ENCODE measurements around the gene TCF15. TPM values are rescaled to one million over a fixed set of nuclear protein-coding genes. Genes with fewer than 3 reads are reported as not detected.

Gene TCF15, protein sequence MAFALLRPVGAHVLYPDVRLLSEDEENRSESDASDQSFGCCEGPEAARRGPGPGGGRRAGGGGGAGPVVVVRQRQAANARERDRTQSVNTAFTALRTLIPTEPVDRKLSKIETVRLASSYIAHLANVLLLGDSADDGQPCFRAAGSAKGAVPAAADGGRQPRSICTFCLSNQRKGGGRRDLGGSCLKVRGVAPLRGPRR
- total RNA-seq (2021; fragmentation: NEBNext Ultra II Directional; extraction: Animal tissue kit (Norgen Biotek cat#: 25700)) (6.9 and 7.3 TPM in 2 replicates), polyA plus RNA-seq (2011; rRNA removed) (3.7 and 4.4 TPM in 2 replicates), polyA minus RNA-seq (2011; rRNA and poly(A)+ RNA removed) (0.15 and 0.38 TPM in 2 replicates)
- polyA plus RNA-seq (2011; cell fraction: cytosol; rRNA removed) = 4.0 TPM
- 2.3 TPM for polyA plus RNA-seq (2011; cell fraction: nucleus; rRNA removed)
- polyA plus RNA-seq (2012, experiment 1 of 2) = 3.3 to 7.0 TPM (median 5.5 TPM) in 4 replicates
- polyA plus RNA-seq (2012, experiment 2 of 2) = 1.3 TPM
- polyA plus RNA-seq (2013, experiment 1 of 2) = 5.6 TPM
- polyA plus RNA-seq (2013, experiment 2 of 2) = 5.4 TPM
- polyA minus RNA-seq (2011; cell fraction: cytosol; rRNA and poly(A)+ RNA removed) = 4.1 TPM
- polyA minus RNA-seq (2011; cell fraction: nucleus; rRNA and poly(A)+ RNA removed) = 2.9 TPM
- long read RNA-seq, experiment 1, transcript TCF15-201 (2 exons, 1,555 nt) = major isoform, 7 of 9 reads
- long read RNA-seq, experiment 1, partial matches to known transcripts = 0 of 9 reads
- long read RNA-seq, experiment 1, other reads (novel, unspliced or antisense) = 2 of 9 reads
- long read RNA-seq, experiment 2 = 0 reads

DNA sequence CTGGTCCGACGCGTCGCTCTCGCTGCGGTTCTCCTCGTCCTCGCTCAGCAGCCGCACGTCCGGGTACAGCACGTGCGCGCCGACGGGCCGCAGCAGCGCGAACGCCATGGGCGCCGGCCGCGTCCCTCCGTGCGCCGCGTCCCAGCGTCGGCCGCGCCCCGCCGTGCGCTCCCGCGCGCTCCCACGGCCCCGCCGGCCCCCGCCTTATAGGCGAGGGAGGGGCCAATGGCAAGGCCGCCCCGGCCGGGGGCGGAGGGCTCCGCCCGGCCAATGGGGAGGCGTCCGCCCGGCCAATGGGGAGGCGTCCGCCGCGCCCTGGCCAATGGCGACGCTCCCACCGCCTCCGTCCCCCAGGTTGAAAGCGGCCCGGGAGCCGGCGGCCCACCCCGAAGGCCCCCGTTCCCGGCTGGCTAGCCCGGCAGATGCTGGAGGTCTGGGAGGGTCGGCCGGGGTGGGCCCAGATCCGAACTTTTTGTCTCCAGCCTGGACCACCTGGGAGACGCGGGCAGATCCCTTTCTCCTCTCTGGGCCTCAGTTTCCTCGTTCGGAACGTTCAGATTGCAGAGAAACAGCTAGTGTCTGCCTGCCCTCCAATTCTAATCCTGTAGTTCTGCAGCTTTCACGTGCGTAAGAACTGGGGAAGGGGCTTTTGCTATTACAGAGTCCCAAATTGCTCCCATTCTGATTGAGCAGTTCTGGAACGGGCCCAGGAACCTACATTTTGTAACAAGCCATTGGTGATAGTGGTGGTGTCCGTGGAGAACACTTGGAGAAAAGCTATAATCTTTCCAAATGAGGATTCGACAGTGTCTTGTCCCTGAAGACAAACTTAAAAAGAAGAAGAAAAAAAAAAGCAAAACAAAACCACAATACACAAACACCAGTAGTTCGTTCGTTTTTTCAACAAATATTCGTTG lies at the start of gene TCF15:
TSS of gene TCF15 (minus strand) at position 180 of the 917 bp plus-strand sequence. CDS start at position 108, 72 bp downstream.
- Histone ChIP-seq H2AFZ (ENCODE audit: low read length) (peak within 1 kb of the TSS; percentile 55; the same call in 1 of the 2 replicates), H3K4ac (replicated peaks; ENCODE audit: insufficient read length, low read depth, low read length) (no peak within 1 kb of the TSS), H4K8ac (ENCODE audit: extremely low read depth, insufficient read depth, low read length) (no peak within 1 kb of the TSS; the same call in 1 of the 2 replicates), H3K9ac (replicated peaks in 1 of 4; ENCODE audit: extremely low read depth in 1 of 4, low read depth in 3 of 4, low read length in 3 of 4) (peak within 1 kb of the TSS in 2 of 4 experiments; percentile 25 to 50; a peak in 5 of 7 replicates), H3K4me1 (replicated peaks in 1 of 4; ENCODE audit: control insufficient read depth in 3 of 4, insufficient read depth in 4 of 4, low read length in 3 of 4) (peaks cover 0 to 19% (median 13%) of the 10 kb centered on the region in 4 experiments; a peak in 6 of 7 replicates), H3K36me3 (ENCODE audit: control insufficient read depth in 2 of 4, insufficient read depth in 4 of 4, low read length in 3 of 4) (no peaks in the 10 kb centered on the region; a peak in 1 of 8 replicates), H2BK15ac (ENCODE audit: low read length) (no peak within 1 kb of the TSS), H3K4me2 (ENCODE audit: insufficient read depth in 1 of 2, low read depth in 2 of 2, low read length in 2 of 2) (peak within 1 kb of the TSS; percentile 73 to 96), H3K23me2 (ENCODE audit: low read depth, low read length) (peaks cover 5% of the 10 kb centered on the region; the same call in 1 of the 2 replicates), H3K14ac (ENCODE audit: insufficient read length) (no peak within 1 kb of the TSS), H3K79me1 (ENCODE audit: low read depth, low read length) (no peaks in the 10 kb centered on the region), H3K4me3 (ENCODE audit: extremely low read depth in 1 of 4, insufficient read depth in 2 of 4, low read depth in 3 of 4, low read length in 4 of 4) (peak within 1 kb of the TSS; percentile 31 to 68 (median 41)), H3K79me2 (ENCODE audit: control insufficient read depth in 1 of 2, insufficient read depth in 2 of 2, low read length in 2 of 2) (no peaks in the 10 kb centered on the region; a peak in 1 of 4 replicates), H3K9me3 (ENCODE audit: insufficient read depth in 2 of 2, low read depth in 1 of 2, low read length in 1 of 2) (no peaks in the 10 kb centered on the region), H2BK12ac (ENCODE audit: low read depth, low read length) (0 out of 2 replicates have a peak within 1 kb of the TSS, but pooled peaks have one; percentile 56), H3K18ac (ENCODE audit: extremely low read depth, low read length) (no peak within 1 kb of the TSS), H4K20me1 (replicated peaks in 1 of 2; ENCODE audit: control insufficient read depth in 1 of 2, insufficient read depth in 2 of 2, low read length in 2 of 2) (peaks cover 8 to 12% of the 10 kb centered on the region in 2 experiments), H2AK5ac (ENCODE audit: low read depth, low read length) (no peak within 1 kb of the TSS), H3K27me3 (replicated peaks in 1 of 4; ENCODE audit: control insufficient read depth in 3 of 4, extremely low read depth in 1 of 4, insufficient read depth in 3 of 4, low read length in 3 of 4) (peaks cover 7 to 28% (median 26%) of the 10 kb centered on the region in 4 experiments), H4K5ac (ENCODE audit: insufficient read length, low read depth, low read length) (no peak within 1 kb of the TSS), H3K56ac (replicated peaks; ENCODE audit: insufficient read length, low read depth, low read length) (no peak within 1 kb of the TSS), H2BK5ac (ENCODE audit: low read depth, low read length) (no peak within 1 kb of the TSS), H3K23ac (ENCODE audit: insufficient read length) (no peak within 1 kb of the TSS), H2BK120ac (replicated peaks; ENCODE audit: low read depth, low read length) (no peak within 1 kb of the TSS), H4K91ac (replicated peaks; ENCODE audit: insufficient read length, low read length) (no peak within 1 kb of the TSS), H3K27ac (ENCODE audit: low read depth, low read length) (no peak within 1 kb of the TSS), H2BK20ac (ENCODE audit: low read length) (no peak within 1 kb of the TSS)
- WGBS, 2 experiments (ENCODE audit: extremely low coverage in 1 of 2, insufficient coverage in 1 of 2, insufficient read length in 1 of 2, insufficient replicate concordance in 2 of 2, low coverage in 1 of 2, low lambda C conversion rate in 2 of 2, missing lambda C conversion rate in 1 of 2) = 23% methylated on average over 36 of the region's 84 CpGs; no CpG with 5 or more reads in 1 of the 2 experiments
- ChIA-PET POLR2A (ENCODE audit: partially characterized antibody) (interaction anchor here (0.7 to 1.8 kb wide), 3 partner anchors 8 to 67 kb away, joined by 3 to 9 read pairs (median 4); partner anchors contain the start of gene CSNK2A1), CTCF (ENCODE audit: partially characterized antibody) (interaction anchor here (0.6 to 3.7 kb wide), 14 partner anchors 11 to 571 kb away, joined by 3 to 14 read pairs (median 3); no protein-coding TSS in a partner anchor)
- DNase-seq (ENCODE audit: low read depth in 1 of 2, low spot score in 2 of 2) = peak in 1 of 2 experiments; percentile 81
- FAIRE-seq = no peak
- TF ChIP-seq RAD21 (IDR thresholded peaks at IDR 0.05 in 1 of 2, conservative IDR thresholded peaks at IDR 0.05 in 1 of 2; ENCODE audit: low read depth in 2 of 2, low read length in 2 of 2) (no peak), SP2 (IDR thresholded peaks at IDR 0.05; ENCODE audit: low read length) (peak; percentile 6; the same call in 1 of the 2 replicates), EGR1 (IDR thresholded peaks at IDR 0.05; ENCODE audit: borderline replicate concordance, low read depth, low read length) (peak; percentile 62; the same call in 1 of the 2 replicates), KDM4A (IDR thresholded peaks at IDR 0.05; ENCODE audit: low read depth, low read length, severe bottlenecking) (peak; percentile 28), RBBP5 (IDR thresholded peaks at IDR 0.05; ENCODE audit: borderline replicate concordance, low read depth, low read length) (0 out of 2 replicates have a peak, but pooled peaks have one; percentile 44), CHD2 (IDR thresholded peaks at IDR 0.05; ENCODE audit: low read length) (0 out of 2 replicates have a peak, but pooled peaks have one; percentile 50)

Data from H1 (cell line).